Coronary artery (tissue), 2 donors: ENCODE measurements around the gene RPS6KA3.

Source experiments
- DNase-seq: peaks from one replicate; pipeline ENCODE4 v3.0.0-alpha.2; 2017; ENCODE audit warnings: low spot score
- H3K27ac ChIP-seq, 2 donors: fragments of 200-600 bp; sonication (generic); one replicate each; pipeline ENCODE4 v1.5.1; 2016 to 2019
- H3K4me3 ChIP-seq: fragments of 200-600 bp; sonication (generic); 2 replicates; pipeline ENCODE4 v1.5.1; 2016; ENCODE audit warnings: mild to moderate bottlenecking, moderate library complexity
- TF ChIP-seq, protein P1 (sequence below): fragments of 200-600 bp; sonication (generic); IDR thresholded peaks from one replicate; pipeline ENCODE4 v1.5.1; 2019; ENCODE audit warnings: antibody characterized with exemption

The RPS6KA3 gene

DNA sequence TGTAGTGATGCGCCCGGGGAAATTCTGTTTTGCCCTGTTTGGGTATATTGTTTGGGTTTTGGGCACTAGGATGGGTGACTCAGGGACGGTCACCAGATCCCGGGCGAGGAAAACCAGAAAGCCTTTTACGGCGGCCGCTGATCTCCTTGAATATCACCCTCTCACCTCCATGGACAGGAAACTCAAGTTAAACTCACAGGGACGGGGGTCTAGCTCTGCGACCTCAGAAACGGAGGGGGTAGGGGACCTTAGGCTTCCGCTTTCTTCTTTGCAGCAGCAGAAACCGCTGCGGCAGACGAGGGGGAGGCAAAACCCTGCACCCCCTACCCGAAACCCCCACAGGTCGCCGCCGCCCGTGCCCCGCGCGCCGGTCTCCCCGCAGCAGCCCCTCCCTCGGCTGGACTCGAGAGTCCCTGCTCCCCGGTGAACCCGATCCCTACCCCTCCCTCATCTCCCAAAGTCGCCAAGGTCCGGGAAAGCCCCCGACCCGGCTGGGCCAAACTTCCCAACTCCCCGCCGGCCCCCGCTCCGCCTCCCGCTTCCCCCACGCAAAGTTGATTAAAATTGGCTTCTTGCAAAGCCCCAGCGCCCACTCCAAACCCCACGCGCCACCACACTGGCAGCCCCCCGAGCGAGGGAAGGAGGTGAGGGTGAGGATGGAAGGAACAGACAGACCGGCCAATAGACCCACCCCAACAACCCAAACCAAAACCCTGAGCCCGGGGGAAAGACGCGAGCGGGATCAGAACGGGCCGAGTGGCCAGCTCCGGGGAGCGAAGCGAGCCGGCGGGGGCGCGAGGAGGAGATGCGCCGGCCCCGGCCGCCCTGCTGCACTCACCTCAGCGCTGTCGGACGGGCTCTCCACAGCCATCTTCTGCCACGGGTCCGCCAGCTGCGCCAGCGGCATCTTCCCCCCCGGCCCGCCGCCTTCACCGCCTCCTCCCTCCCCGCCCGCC is 705 bp downstream of the RPS6KA3 start:
- H3K4me3 ChIP-seq: peak overlapping the region; percentile 70
- TF ChIP-seq, protein P1, sequence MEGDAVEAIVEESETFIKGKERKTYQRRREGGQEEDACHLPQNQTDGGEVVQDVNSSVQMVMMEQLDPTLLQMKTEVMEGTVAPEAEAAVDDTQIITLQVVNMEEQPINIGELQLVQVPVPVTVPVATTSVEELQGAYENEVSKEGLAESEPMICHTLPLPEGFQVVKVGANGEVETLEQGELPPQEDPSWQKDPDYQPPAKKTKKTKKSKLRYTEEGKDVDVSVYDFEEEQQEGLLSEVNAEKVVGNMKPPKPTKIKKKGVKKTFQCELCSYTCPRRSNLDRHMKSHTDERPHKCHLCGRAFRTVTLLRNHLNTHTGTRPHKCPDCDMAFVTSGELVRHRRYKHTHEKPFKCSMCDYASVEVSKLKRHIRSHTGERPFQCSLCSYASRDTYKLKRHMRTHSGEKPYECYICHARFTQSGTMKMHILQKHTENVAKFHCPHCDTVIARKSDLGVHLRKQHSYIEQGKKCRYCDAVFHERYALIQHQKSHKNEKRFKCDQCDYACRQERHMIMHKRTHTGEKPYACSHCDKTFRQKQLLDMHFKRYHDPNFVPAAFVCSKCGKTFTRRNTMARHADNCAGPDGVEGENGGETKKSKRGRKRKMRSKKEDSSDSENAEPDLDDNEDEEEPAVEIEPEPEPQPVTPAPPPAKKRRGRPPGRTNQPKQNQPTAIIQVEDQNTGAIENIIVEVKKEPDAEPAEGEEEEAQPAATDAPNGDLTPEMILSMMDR: no peak
- peak overlapping the region; percentile 77 to 90 for H3K27ac ChIP-seq
- DNase-seq: peak; percentile 75

DNA sequence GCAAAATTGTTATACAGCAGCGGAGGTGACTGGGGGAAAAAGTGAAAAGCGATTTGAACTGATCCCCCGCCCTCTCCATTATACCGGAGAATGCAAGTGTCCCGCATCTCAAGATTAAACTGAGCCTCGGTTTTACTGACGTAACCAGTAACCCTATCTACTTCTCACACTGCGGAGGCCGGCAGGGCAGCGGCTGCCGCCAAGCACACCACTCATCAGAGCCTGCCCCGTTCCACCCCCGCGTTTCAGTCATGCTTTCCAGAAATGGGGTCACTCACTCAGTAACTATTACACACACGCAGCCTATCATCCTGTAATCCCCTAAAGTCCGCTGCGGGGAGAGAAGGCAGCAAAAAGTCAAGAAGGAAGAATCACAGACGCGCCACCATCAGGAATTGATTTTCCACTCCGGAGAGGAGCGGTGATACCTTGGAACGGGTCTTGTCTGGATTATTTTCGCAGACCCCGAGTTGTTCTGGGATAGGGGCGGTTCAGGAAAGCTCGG is 1.4 kb downstream of the RPS6KA3 start:
- peak; percentile 79 for DNase-seq
- H3K27ac ChIP-seq: peak overlapping the region; percentile 77 to 90
- TF ChIP-seq, protein P1: no peak
- peak overlapping the region; percentile 70 for H3K4me3 ChIP-seq

DNA sequence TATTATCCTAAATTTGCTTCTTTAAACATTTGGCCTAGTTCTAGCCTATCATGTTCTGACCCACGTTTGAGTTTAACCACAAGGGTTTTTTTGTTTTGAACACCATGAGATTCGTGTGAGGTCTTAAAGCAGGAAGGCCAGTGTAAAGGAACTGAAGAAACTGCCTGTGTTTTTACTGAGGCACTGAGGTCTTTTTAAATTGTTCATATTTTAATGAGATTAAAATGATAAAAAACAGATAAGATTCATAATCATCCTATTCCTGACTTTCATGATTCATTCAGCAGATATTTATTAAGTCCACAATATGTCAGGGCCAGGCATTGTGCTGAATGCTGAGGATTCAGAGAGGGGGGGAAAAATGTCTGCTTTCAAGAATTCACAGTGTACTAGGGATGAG is 3.2 kb downstream of the RPS6KA3 start:
- Histone ChIP-seq H3K27ac (no peak overlapping the region), H3K4me3 (no peak overlapping the region)
- no peak for DNase-seq
- TF ChIP-seq, protein P1: no peak

DNA sequence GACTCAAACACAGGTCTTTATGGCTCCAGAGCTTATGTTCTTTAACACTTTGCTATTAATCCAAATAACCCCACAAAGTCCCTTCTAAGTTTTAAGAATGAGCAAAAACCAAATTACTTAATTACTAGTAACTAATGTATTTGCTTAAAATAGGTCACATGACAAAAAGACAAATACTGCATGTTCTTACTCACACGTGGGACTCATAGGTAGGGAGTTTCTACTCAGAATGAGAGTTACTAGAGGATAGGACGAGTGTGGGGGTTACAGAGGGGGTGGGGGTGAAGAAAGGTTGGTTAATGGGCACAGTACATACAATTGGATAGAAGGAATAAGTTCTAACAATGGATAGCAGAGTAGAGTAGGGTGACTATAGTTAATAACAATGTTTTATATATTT is 5.8 kb downstream of the RPS6KA3 start:
- TF ChIP-seq, protein P1: no peak
- no peak overlapping the region for H3K4me3 ChIP-seq
- DNase-seq: no peak
- no peak overlapping the region for H3K27ac ChIP-seq

DNA sequence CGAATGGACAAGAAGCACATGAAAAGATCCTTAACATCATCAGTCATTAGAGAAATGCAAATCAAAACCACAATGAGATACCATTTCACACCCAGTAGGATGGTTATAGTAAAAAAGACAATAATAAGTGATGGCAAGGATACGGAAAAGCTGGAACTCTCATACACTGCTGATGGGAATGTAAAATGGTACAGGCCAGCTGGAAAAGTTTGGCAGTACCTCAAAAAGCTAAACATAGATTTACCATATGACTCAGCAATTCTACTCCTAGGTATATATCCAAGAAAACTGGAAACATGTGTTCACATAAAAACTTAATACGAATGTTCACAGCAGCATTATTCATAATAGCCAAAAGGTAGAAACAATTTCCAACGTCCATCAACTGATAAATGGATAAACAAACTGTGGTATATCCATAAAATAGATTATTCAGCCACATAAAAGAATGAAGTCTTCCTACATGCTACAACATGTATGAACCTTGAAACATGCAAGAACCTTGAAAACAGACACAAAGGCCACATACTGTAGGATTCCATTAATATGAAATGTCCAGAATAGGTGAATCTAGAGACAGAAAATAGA is 11.9 kb downstream of the RPS6KA3 start:
- TF ChIP-seq, protein P1: no peak
- no peak overlapping the region for H3K27ac ChIP-seq
- H3K4me3 ChIP-seq: no peak overlapping the region
- no peak for DNase-seq

DNA sequence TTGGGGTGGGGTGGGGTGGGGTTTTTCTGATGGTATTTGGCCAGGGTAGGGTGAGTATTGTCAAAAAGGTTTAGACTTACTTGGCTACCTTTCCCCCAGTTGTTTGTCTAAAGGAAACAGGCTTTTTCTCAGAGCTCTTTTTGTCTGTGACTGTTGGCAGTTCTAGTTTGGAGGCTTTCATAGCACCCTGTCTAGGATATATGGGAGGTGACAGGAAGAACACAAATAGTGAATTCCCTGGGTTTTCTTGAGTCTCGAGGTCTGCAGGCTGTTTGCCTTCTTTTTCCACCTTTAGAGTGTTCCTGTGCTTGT is 13.5 kb downstream of the RPS6KA3 start:
- TF ChIP-seq, protein P1: no peak
- H3K4me3 ChIP-seq: no peak overlapping the region
- no peak for DNase-seq
- no peak overlapping the region for H3K27ac ChIP-seq
